ENCODE measurements around the gene FNBP1.
A peak's percentile ranks its signal among the peaks of the same experiment; 100 is the strongest.

The FNBP1 gene

GRCh38 chr9:130045725-130046450 lies 2.9 kb upstream of the FNBP1 start:
- peak overlapping the region; percentile 60 for H3K27ac ChIP-seq
- TF ChIP-seq ZFX (IDR thresholded peaks at IDR 0.05) (no peak), CTCF (conservative IDR thresholded peaks at IDR 0.05) (no peak)

DNA sequence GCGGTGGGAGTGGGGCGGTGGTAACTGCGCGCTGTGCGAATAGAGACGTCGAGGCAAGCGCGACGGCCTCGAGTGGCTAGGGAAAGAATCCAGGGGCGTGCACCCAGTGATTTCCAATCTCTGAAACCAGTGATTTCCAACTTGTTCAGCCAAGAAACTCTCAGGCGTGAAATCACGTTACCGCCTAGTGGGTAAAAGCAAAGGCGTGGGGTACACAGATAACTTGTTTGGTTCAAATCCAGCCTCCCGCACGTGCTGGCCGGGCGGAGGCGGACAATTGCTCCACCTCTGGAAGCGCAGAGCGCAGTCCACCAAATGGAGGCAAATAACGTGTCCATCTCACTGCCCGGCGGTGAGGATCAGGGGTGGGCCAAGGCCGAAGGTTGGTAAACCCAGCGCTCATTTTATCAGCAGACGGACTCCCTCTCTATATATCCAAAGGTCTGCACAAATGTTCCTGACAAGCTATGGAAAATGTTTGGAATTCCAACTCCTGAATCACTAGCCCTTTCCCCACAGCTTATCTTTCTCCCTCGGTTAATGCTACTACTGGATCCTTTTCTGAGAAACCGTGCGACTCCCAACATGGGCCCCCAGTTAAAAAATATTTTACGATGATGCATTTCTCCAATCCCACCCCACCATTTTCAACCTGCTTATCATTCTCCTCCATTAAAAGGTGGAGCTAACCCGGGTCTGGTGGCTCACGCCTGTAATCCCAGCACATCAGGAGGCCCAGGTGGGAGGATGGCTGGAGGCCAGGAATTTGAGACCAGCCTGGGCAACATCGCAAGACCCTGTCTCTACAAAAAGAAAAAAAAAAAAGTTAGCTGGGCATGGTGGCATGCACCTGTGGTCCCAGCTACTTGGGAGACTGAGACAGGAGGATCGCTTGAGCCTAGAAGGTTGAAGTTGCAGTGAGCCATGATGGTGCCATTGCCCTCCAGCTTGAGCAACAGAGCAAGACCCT lies 950 bp upstream of the FNBP1 start:
- TF ChIP-seq ZFX (IDR thresholded peaks at IDR 0.05) (no peak), CTCF (conservative IDR thresholded peaks at IDR 0.05) (no peak)

GRCh38 chr9:130042406-130042884 lies 544 bp downstream of the FNBP1 start:
- TF ChIP-seq ZFX (IDR thresholded peaks at IDR 0.05): peak; percentile 91
- no peak for TF ChIP-seq CTCF (conservative IDR thresholded peaks at IDR 0.05)
- peak overlapping the region; percentile 95 for H3K27ac ChIP-seq

More for the DNA sequence above, 950 bp upstream of the FNBP1 start:
- peak overlapping the region; percentile 95 for H3K27ac ChIP-seq

DNA sequence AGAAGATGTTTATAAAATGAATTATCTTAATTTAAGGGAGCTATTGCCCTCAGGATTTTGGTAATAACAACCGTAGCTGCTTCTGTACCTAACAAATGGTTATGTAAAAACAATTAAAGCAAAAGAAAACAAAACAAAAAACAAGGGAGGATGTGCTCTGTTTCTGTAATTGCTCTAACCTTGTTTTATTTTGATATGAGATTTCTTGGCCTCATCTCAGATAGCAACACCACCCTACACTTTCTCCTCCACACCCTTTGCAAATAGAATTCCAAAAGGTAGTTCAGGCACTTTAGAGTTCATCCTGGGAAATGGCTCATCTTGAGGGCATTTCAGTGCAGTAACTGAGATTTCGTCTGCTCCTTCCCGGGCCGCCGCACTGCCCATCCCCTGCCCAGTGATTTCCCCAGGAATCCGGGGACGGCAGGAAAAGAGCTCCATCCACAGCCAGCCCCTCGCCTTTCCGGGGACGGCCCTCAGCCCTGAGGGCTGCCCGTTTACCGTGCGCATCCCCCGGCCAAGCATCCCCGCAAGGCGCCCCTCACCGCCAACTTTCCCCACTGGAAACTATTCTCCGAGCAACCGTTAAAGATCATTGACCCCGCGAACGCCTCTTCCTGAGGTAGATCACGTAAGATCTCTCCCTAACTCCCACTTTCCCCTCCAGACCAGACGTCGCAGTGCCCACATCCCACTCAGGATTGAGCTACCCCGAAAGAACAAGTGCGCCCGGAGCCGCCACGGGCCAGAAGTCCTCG lies 1.2 kb downstream of the FNBP1 start:
- peak overlapping the region; percentile 95 for H3K27ac ChIP-seq
- TF ChIP-seq CTCF (conservative IDR thresholded peaks at IDR 0.05) (no peak), ZFX (IDR thresholded peaks at IDR 0.05) (no peak)

DNA sequence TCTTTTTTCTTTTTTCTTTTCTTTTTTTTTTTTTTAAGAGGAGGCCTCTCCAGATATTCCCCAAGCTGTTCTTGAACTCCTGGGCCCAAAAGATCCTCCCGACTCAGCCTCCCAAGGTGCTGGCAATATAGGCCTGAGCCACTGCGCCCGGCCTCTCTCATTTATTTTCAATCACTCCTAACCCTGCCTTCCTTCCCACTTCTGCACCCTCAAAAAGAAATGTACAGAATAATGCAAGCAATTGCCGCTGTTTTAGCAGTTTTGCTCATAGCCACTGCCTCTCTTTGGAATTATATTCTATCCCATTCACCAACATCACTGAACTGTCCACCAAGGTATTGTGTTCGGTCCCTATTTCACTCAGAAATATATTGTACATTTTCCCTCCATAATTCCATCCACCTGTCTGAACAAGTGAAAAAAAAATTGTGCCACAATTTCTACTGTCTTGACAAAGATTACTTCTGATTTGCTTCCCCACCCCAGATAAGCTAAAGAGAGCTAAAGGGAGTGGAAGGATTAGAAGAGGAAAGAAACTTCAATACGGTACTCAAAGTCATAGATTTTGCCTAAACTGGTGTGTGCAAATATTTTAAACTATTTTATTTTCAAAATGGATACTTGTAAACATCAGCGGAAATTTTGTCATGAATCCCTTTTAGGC lies 1.9 kb downstream of the FNBP1 start:
- H3K27ac ChIP-seq: no peak overlapping the region
- TF ChIP-seq CTCF (conservative IDR thresholded peaks at IDR 0.05) (no peak), ZFX (IDR thresholded peaks at IDR 0.05) (no peak)

DNA sequence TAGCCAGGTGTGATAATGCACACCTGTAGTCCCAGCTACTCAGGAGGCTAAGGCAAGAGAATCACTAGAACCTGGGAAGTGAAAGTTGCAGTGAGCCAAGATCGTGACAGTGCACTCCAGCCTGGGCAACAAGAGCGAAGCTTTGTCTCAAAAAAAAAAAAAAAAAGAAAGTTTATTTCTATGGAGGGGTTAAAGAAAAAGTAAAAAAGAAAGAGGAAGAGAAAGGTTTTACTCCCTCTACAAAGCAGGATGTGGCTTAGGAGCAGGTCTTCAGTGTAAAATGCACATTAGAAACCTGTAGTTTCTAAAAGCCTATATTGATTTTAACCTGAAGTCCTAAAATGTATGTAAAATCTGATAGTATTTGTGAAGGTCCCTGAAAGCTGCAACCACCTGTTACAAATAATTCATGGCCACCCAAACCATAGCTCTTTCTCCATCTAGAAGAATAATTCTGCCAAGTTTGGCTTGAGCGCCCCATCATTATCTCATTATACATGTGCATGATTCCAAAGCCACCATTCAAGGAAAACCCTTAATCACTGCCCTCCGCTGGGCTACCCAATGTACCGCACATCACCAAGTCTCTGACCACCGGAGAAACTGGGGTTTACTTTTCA lies 3.4 kb downstream of the FNBP1 start:
- no peak overlapping the region for H3K27ac ChIP-seq
- TF ChIP-seq ZFX (IDR thresholded peaks at IDR 0.05) (no peak), CTCF (conservative IDR thresholded peaks at IDR 0.05) (no peak)
